HepG2 (cell line): ENCODE data around the gene UTP11. TPM values are rescaled to one million over a fixed set of nuclear protein-coding genes. Genes with fewer than 3 reads are reported as not detected.

Experiments
- ATAC-seq: fragments of 200-7000 bp; cut with Tn5 transposase; 3 replicates; pipeline ENCODE4 v1.9.1; 2020; ENCODE audit warnings: mild to moderate bottlenecking, moderate library complexity
- BruUV-seq: library from RNA; stranded (reverse); fragments of 400-500 nt; replicated peaks from 2 replicates; lab custom pipeline; 2021; lab: Mats Ljungman, UMichigan
- CTCF ChIA-PET: fragments of 300-600 bp; formaldehyde crosslinking; extraction: SDS; loops from one replicate; lab custom pipeline; 2021; ENCODE audit warnings: low total read pairs, inconsistent platforms, low intra/inter-chr PET ratio; lab: Yijun Ruan, JAX
- POLR2A ChIA-PET: fragments of 350-600 bp; sonication (Branson Sonifier 250); formaldehyde crosslinking; loops from one replicate; lab custom pipeline; 2020; ENCODE audit warnings: antibody characterized with exemption, inconsistent platforms; lab: Yijun Ruan, JAX
- DNase-seq: peaks from one replicate; pipeline ENCODE4 v3.0.0-alpha.2; 2015; ENCODE audit warnings: low spot score
- FAIRE-seq: peaks from 3 replicates; lab custom pipeline; 2011; peaks lifted over from hg19 to GRCh38; lab: Jason Lieb, UNC
- H2AFZ ChIP-seq: one replicate; pipeline ENCODE4 v1.6.1; 2011; ENCODE audit warnings: low read length, inconsistent platforms
- H3K27ac ChIP-seq: fragments of 300-600 bp; 3 replicates; pipeline ENCODE4 v1.8.0; 2011; ENCODE audit warnings: mixed run types, mild to moderate bottlenecking, mixed read lengths, low read length, inconsistent platforms; ENCODE audit not compliant: insufficient read depth; ENCODE audit errors: extremely low read length
- H3K27me3 ChIP-seq, 2 experiments: fragments of 200-600 bp in 1 of 2; 2 replicates in 1 of 2; 3 replicates in 1 of 2; pipeline versions ENCODE4 v1.6.0 to v1.8.0; 2011; ENCODE audit warnings: low read length in 2 of 2, mild to moderate bottlenecking in 2 of 2, moderate library complexity in 2 of 2, inconsistent platforms in 1 of 2; ENCODE audit not compliant: insufficient read depth in 2 of 2, control insufficient read depth in 1 of 2
- H3K36me3 ChIP-seq, 2 experiments: fragments of 200-600 bp in 1 of 2; replicated peaks in 1 of 2; 2 replicates in 1 of 2; 3 replicates in 1 of 2; pipeline versions ENCODE4 v1.5.1 to v1.8.0; 2011; ENCODE audit warnings: low read length in 2 of 2, inconsistent platforms in 1 of 2; ENCODE audit not compliant: insufficient read depth in 2 of 2, control insufficient read depth in 1 of 2
- H3K4me1 ChIP-seq: 2 replicates; pipeline ENCODE4 v1.5.1; 2012; ENCODE audit warnings: low read length, inconsistent platforms; ENCODE audit not compliant: insufficient read depth
- H3K4me2 ChIP-seq: 2 replicates; pipeline ENCODE4 v1.6.0; 2011; ENCODE audit warnings: low read depth, low read length, inconsistent platforms
- H3K4me3 ChIP-seq, 3 experiments: fragments of 200-600 bp in 1 of 3; sonication (generic), shearing (Covaris generic) in 1 of 3; replicated peaks in 1 of 3; 2 replicates each; pipeline ENCODE4 v1.5.1; 2011 to 2016; ENCODE audit warnings: low read length in 3 of 3, inconsistent platforms in 2 of 3, low read depth in 2 of 3, mild to moderate bottlenecking in 2 of 3, control low read depth in 1 of 3, mixed read lengths in 1 of 3; ENCODE audit not compliant: insufficient read depth in 1 of 3
- H3K79me2 ChIP-seq: one replicate; pipeline ENCODE4 v1.6.1; 2011; ENCODE audit warnings: low read length, inconsistent platforms; ENCODE audit not compliant: insufficient read depth
- H3K9ac ChIP-seq: 2 replicates; pipeline ENCODE4 v1.6.0; 2011; ENCODE audit warnings: mild to moderate bottlenecking, low read depth, low read length, inconsistent platforms; ENCODE audit not compliant: insufficient read depth
- H3K9me3 ChIP-seq: 2 replicates; pipeline ENCODE4 v1.5.1; 2012; ENCODE audit warnings: mild to moderate bottlenecking, low read length
- H4K20me1 ChIP-seq: 2 replicates; pipeline ENCODE4 v1.6.0; 2011; ENCODE audit warnings: inconsistent platforms, mild to moderate bottlenecking, low read length, moderate library complexity; ENCODE audit not compliant: insufficient read depth
- FOXA1 ChIP-seq, 2 experiments: fragments of 450-650 bp in 1 of 2; sonication (generic) in 1 of 2; formaldehyde crosslinking in 1 of 2; IDR thresholded peaks; 2 replicates each; pipeline versions ENCODE4 v1.4.0 to v1.6.1; 2016 to 2020; ENCODE audit warnings: missing genetic modification reagents in 1 of 2
- FOXC1 ChIP-seq: sonication (generic); formaldehyde crosslinking; IDR thresholded peaks from 2 replicates; pipeline ENCODE4 v1.8.0; 2022; ENCODE audit warnings: mild to moderate bottlenecking, missing genetic modification reagents, borderline replicate concordance
- GTF2F1 ChIP-seq: fragments of 150-350 bp; IDR thresholded peaks from 2 replicates; pipeline ENCODE4 v1.6.1; 2014; ENCODE audit warnings: low read length
- ISL2 ChIP-seq: sonication (generic); formaldehyde crosslinking; IDR thresholded peaks from 2 replicates; pipeline ENCODE4 v1.5.0; 2020; ENCODE audit warnings: missing genetic modification reagents
- KDM6A ChIP-seq: IDR thresholded peaks from 2 replicates; pipeline ENCODE4 v1.6.1; 2016; ENCODE audit warnings: low read depth
- MYNN ChIP-seq: sonication (generic); formaldehyde crosslinking; IDR thresholded peaks from 2 replicates; pipeline ENCODE4 v1.4.0; 2020; ENCODE audit warnings: mild to moderate bottlenecking, low read depth, missing genetic modification reagents
- SMYD3 ChIP-seq: sonication (generic); formaldehyde crosslinking; IDR thresholded peaks from 2 replicates; pipeline ENCODE4 v1.8.1; 2023; ENCODE audit warnings: mild to moderate bottlenecking, missing genetic modification reagents
- SYNCRIP ChIP-seq: fragments of 200-400 bp; formaldehyde crosslinking; IDR thresholded peaks from 2 replicates; pipeline ENCODE4 v1.6.1; 2018; ENCODE audit warnings: mild to moderate bottlenecking, low read depth, low read length; ENCODE audit not compliant: insufficient read depth
- THAP9 ChIP-seq: sonication (generic); formaldehyde crosslinking; IDR thresholded peaks from 2 replicates; pipeline ENCODE4; 2020; ENCODE audit warnings: missing genetic modification reagents, mild to moderate bottlenecking, borderline replicate concordance
- ZNF12 ChIP-seq: sonication (generic); formaldehyde crosslinking; IDR thresholded peaks from 2 replicates; pipeline ENCODE4 v1.5.0; 2020; ENCODE audit warnings: missing genetic modification reagents
- ZNF296 ChIP-seq: sonication (generic); formaldehyde crosslinking; conservative IDR thresholded peaks from 2 replicates; pipeline ENCODE4 v1.5.0; 2020; ENCODE audit warnings: mild to moderate bottlenecking, missing genetic modification reagents
- ZXDC ChIP-seq: sonication (generic); formaldehyde crosslinking; IDR thresholded peaks from 2 replicates; pipeline ENCODE4 v1.5.0; 2020; ENCODE audit warnings: mild to moderate bottlenecking, missing genetic modification reagents
- WGBS: methylation state at CpG from one replicate; pipeline ENCODE4 v1.1.6; 2017; ENCODE audit warnings: low lambda C conversion rate; 5-methylcytosine and 5-hydroxymethylcytosine counted together
- in situ Hi-C: cut with HindIII; loops from 2 replicates; pipeline ENCODE4 v1.10.0; 2017; ENCODE audit warnings: low pct_unique_long_range_greater_than_20kb; ENCODE audit not compliant: extremely low pct_ligation_motif_present
- intact Hi-C: fragments of 100-400 bp; cut with micrococcal nuclease; formaldehyde crosslinking; loops from one replicate; pipeline ENCODE4 v1.10.0; 2022; ENCODE audit not compliant: unreplicated experiment
- polyA plus RNA-seq, 8 experiments: library from polyadenylated mRNA; depleted of rRNA in 3 of 8; stranded (reverse) in 7 of 8; unstranded in 1 of 8; fragments of >200 nt; fragmentation: Illumina TruSeq in 4 of 8; extraction: Trizol in 4 of 8; gene quantifications; 2 replicates each; pipeline versions ENCODE4 v1.2.1 to v1.2.3, GENCODE V29; 2011 to 2016; ENCODE audit warnings: low read depth in 4 of 8, missing spikeins in 1 of 8, mixed read lengths in 1 of 8; ENCODE audit not compliant: insufficient read depth in 1 of 8
- total RNA-seq, 5 experiments: library from RNA; depleted of rRNA; stranded (reverse); fragments of >200 nt; fragmentation: Illumina TruSeq; extraction: Trizol; gene quantifications; 2 replicates each; pipeline ENCODE4 v1.2.3, GENCODE V29; 2016; ENCODE audit warnings: low read depth in 1 of 5
- TF ChIP-seq, protein P1 (sequence below): sonication (generic); formaldehyde crosslinking; IDR thresholded peaks from 2 replicates; pipeline ENCODE4 v1.4.0; 2020; ENCODE audit warnings: mild to moderate bottlenecking, missing genetic modification reagents, borderline replicate concordance
- TF ChIP-seq, protein P2 (sequence below): sonication (generic); formaldehyde crosslinking; IDR thresholded peaks from 2 replicates; pipeline ENCODE4 v1.4.0; 2020; ENCODE audit warnings: mild to moderate bottlenecking, low read depth, missing genetic modification reagents

The UTP11 gene
- total and polyA plus RNA-seq, 2 of the 13 experiments (the other 11 are each of a cell fraction or from before 2014, with no cell fraction given), result 13.5 to 44.8 TPM

GRCh38 chr1:38031513-38031866, 19.0 kb downstream of the UTP11 start:
- in situ Hi-C loops (loop anchor here (10.0 kb wide), 1 partner anchor 553 kb away; no protein-coding TSS in a partner anchor), intact Hi-C loops (no loop called here)
- Histone ChIP-seq H3K9me3 (no peaks in the 10 kb centered on the region), H4K20me1 (no peaks in the 10 kb centered on the region), H3K27me3 (0 out of 5 replicates have a peak, but pooled peaks cover 0 to 3% of the 10 kb centered on the region in 2 experiments), H3K4me1 (peaks cover 25% of the 10 kb centered on the region), H2AFZ (no peak overlapping the region), H3K4me3 (no peak overlapping the region), H3K4me2 (peak overlapping the region; percentile 31; the same call in 1 of the 2 replicates), H3K27ac (no peak overlapping the region), H3K36me3 (no peaks in the 10 kb centered on the region), H3K9ac (no peak overlapping the region), H3K79me2 (no peaks in the 10 kb centered on the region)
- no TSS peak for BruUV-seq
- DNase-seq, result peak; percentile 55
- ChIA-PET POLR2A (no interaction called here), CTCF (no interaction called here)
- peak; percentile 47 for FAIRE-seq
- ATAC-seq, result peak; percentile 45
- 10% methylated on average over 2 of the region's 4 CpGs for WGBS
- TF ChIP-seq GTF2F1 (no peak), MYNN (CRISPR knock-in tag) (no peak), SMYD3 (CRISPR knock-in tag) (no peak), FOXC1 (CRISPR knock-in tag) (no peak), FOXA1 (IDR thresholded peaks at IDR 0.05) (no peak), FOXA1 (CRISPR knock-in tag; IDR thresholded peaks at IDR 0.05) (no peak), KDM6A (CRISPR knock-in tag) (no peak), ISL2 (CRISPR knock-in tag) (no peak), SYNCRIP (no peak), ZNF12 (CRISPR knock-in tag) (no peak), THAP9 (CRISPR knock-in tag) (no peak; the same call in 1 of the 2 replicates), ZNF296 (CRISPR knock-in tag) (no peak), ZXDC (CRISPR knock-in tag) (no peak)
- TF ChIP-seq, protein P1, sequence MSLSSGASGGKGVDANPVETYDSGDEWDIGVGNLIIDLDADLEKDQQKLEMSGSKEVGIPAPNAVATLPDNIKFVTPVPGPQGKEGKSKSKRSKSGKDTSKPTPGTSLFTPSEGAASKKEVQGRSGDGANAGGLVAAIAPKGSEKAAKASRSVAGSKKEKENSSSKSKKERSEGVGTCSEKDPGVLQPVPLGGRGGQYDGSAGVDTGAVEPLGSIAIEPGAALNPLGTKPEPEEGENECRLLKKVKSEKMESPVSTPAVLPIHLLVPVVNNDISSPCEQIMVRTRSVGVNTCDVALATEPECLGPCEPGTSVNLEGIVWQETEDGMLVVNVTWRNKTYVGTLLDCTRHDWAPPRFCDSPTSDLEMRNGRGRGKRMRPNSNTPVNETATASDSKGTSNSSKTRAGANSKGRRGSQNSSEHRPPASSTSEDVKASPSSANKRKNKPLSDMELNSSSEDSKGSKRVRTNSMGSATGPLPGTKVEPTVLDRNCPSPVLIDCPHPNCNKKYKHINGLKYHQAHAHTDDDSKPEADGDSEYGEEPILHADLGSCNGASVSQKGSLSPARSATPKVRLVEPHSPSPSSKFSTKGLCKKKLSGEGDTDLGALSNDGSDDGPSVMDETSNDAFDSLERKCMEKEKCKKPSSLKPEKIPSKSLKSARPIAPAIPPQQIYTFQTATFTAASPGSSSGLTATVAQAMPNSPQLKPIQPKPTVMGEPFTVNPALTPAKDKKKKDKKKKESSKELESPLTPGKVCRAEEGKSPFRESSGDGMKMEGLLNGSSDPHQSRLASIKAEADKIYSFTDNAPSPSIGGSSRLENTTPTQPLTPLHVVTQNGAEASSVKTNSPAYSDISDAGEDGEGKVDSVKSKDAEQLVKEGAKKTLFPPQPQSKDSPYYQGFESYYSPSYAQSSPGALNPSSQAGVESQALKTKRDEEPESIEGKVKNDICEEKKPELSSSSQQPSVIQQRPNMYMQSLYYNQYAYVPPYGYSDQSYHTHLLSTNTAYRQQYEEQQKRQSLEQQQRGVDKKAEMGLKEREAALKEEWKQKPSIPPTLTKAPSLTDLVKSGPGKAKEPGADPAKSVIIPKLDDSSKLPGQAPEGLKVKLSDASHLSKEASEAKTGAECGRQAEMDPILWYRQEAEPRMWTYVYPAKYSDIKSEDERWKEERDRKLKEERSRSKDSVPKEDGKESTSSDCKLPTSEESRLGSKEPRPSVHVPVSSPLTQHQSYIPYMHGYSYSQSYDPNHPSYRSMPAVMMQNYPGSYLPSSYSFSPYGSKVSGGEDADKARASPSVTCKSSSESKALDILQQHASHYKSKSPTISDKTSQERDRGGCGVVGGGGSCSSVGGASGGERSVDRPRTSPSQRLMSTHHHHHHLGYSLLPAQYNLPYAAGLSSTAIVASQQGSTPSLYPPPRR (CRISPR knock-in tag), result no peak
- TF ChIP-seq, protein P2, sequence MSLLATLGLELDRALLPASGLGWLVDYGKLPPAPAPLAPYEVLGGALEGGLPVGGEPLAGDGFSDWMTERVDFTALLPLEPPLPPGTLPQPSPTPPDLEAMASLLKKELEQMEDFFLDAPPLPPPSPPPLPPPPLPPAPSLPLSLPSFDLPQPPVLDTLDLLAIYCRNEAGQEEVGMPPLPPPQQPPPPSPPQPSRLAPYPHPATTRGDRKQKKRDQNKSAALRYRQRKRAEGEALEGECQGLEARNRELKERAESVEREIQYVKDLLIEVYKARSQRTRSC (CRISPR knock-in tag), result no peak
